ENCODE measurements around the gene PRC1. TPM values are rescaled to one million over a fixed set of nuclear protein-coding genes. Genes with fewer than 3 reads are reported as not detected.
"Not testable (repeated sequence)": the region's sequence is repeated elsewhere in the genome, so short reads cannot be mapped to it uniquely, and the experiment has no call there.

PRC1 gene
- polyA plus RNA-seq, 3 donors: 75.6 to 95.3 (median 84.5) TPM

GRCh38 chr15:90938261-90938660, 56.1 kb downstream of the PRC1 start:
- no peak for DNase-seq (ENCODE audit: low read depth in 3 of 3, low spot score in 2 of 3)

GRCh38 chr15:90936823-90937222, 57.5 kb downstream of the PRC1 start:
- DNase-seq (ENCODE audit: low read depth in 3 of 3, low spot score in 2 of 3): no peak

DNA sequence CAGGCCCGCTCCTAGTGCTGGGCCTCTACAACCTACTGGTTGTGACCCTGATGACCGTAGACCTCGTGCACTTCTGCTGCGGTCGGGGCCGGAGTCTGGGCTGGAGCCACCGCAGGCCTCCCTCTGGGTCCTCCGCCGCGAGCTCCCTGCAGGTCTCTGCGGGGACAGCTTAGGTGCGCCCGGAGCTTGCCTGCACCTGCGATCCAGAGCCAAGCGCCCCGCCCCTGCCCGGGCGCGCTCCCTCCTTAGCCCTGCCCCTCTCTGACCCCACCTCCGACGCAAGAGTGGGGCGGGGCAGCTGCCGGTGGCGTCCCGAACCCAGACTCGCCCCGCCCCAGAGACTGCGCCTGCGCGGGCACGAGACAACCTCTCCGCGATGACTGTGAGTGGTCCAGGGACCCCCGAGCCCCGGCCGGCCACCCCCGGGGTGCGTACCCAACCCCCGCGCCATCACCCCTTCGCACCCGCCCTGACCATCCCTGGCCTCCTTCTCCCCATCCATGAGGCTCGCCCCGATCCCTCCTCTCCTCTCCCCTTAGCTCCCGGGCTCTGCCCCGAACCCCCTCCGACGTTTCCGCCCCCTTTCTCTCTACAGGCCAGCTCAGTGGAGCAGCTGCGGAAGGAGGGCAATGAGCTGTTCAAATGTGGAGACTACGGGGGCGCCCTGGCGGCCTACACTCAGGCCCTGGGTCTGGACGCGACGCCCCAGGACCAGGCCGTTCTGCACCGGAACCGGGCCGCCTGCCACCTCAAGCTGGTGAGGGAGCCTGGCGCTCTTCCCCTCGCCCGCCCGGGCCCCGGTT, 59.2 kb downstream of the PRC1 start, which contains the start of gene UNC45A:
TSS of gene UNC45A (plus strand) at position 337 of the 803 bp plus-strand sequence. CDS start at position 377, 40 bp downstream.
- DNase-seq (ENCODE audit: low read depth in 3 of 3, low spot score in 2 of 3): peak in 2 of 3 donors; percentile 60 to 87

- peak in 2 of 3 donors; percentile 68 to 69 for DNase-seq (ENCODE audit: low read depth in 3 of 3, low spot score in 2 of 3)
Observed at GRCh38 chr15:90934256-90934948, 59.9 kb downstream of the PRC1 start.

DNA sequence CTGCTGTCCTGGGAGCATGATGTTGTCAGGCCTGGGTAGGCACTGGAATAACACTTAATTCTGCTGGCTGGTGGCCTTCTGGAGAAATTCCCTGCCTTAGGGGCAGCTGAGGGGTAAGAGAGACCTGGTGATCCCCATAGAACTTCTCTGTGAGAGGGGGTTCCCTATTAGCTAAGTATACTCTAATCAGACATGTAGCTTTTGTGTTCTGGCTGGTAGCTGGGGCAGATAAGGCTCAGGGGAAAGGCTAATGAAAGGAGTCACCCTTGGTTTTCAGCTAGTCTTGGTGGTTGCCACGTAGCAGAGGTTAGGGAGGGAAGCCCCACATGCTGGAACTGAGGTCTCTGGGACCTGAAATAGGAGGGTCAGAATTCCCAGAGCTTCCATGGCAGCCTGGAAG, 61.0 kb downstream of the PRC1 start:
- no peak for DNase-seq (ENCODE audit: low read depth in 3 of 3, low spot score in 2 of 3)

DNA sequence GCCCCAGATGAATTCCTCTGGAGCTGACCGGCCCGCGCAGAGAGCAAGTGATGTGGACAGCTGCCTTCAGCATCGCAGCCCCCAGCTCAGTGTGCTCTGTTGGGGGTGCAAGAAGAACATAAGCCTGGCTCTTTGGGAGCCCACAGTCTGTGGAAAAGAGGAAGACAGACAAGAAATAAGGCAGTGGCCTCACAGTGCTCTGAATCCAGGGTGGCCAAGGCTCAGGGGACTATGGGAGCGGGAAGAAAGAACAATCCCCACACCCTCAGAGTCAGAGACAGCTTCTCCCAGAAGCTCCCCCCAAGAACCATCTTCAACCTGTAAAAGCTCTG, 61.7 kb downstream of the PRC1 start:
- DNase-seq (ENCODE audit: low read depth in 3 of 3, low spot score in 2 of 3): no peak

DNA sequence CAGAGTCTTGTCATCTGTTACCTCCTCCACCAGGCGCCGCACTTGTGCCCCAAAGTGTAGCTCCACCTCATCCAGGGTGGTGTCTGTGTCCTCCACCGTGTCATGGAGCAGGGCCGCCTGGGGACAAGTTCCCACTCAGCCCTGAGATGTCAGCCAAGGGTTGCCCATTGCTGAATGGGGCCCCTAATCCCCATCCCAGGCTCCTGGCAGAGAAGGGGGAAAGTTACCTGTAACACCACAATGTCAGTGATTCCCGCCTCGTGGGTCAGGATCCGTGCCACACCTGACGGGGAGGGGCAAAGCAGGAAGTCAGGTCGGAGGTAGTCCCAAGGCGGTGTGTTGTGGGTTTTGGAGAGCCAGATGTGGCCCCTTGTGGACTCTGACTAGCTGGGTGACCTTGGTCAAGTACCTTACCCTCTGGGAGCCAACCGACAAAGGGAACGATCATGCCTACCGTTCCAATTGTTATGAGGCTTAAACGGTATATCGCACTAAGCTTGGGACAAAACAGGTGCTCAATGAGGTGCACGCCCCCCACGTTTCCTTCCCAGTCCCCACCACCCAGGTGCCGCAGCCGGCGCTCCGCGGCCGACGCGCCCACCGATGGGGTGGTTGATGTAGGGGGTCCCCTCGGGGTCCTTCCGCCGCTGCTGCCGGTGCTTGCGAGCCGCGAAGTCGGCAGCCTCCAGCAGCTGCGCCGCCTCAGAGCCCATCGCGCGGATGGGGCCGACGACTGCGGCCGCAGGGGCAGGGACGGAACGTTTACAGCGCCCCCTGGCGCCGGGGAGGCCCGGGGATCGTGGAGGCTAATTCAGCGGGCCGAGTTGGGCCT, 62.3 kb downstream of the PRC1 start, which contains the start of gene HDDC3:
TSS of gene HDDC3 (minus strand) at position 722 of the 832 bp plus-strand sequence. CDS start at position 713, 9 bp downstream.
- DNase-seq (ENCODE audit: low read depth in 3 of 3, low spot score in 2 of 3): peak; percentile 29 to 78 (median 60)

GRCh38 chr15:90931575-90931827, 62.8 kb downstream of the PRC1 start:
- DNase-seq (ENCODE audit: low read depth in 3 of 3, low spot score in 2 of 3): no peak

- no peak for DNase-seq (ENCODE audit: low read depth in 3 of 3, low spot score in 2 of 3)
Observed at GRCh38 chr15:90930861-90931574, 63.3 kb downstream of the PRC1 start.

DNA sequence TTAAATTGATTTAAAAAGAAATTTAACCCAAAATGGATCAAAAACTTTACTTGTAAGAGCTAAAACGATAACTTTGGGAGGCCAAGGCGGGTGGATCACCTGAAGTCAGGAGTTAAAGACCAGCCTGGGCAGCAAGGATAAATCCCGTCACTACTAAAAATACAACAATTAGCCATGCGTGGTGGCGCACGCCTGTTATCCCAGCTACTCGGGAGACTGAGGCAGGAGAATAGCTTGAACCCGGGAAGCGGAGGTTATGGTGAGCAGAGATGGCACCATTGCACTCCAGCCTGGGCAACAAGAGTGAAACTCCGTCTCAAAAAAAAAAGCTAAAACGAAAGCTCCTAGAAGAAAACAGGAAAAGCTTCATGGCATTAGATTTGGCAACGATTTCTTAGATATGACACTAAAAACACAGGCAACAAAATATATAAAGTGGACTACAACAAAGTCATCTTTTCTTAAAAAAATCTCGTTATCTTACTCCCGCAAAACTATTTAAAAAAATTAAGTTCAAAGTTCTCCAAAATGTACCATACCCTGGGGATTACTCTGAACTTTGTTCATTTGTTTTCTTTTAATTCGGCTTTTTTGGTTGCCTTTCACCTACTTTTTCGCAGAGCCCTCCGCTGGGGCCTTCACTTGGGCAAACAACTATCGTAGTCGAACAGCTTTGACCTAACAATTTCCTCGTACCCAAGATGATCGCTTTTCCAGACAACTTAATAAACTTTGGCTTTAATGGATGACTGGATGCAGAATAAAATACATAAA, 64.9 kb downstream of the PRC1 start:
- DNase-seq (ENCODE audit: low read depth in 3 of 3, low spot score in 2 of 3): no peak

DNA sequence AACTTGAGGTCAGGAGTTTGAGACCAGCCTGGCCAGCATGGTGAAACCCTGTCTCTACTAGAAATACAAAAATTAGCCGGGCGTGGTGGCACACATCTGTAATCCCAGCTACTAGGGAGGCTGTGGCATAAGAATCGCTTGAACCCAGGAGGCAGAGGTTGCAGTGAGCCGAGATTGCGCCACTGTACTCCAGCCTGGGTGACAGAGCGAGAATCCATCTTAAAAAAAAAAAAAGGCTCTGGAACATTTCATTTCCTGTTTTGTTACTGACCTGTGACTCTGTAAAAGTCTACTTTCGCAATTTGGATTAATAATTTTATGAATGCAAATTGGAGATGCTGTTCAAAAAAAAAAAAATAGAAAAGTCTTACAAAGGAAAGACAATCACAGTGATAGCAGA, 66.2 kb downstream of the PRC1 start:
- not testable (repeated sequence) for DNase-seq (ENCODE audit: low read depth in 3 of 3, low spot score in 2 of 3)

DNA sequence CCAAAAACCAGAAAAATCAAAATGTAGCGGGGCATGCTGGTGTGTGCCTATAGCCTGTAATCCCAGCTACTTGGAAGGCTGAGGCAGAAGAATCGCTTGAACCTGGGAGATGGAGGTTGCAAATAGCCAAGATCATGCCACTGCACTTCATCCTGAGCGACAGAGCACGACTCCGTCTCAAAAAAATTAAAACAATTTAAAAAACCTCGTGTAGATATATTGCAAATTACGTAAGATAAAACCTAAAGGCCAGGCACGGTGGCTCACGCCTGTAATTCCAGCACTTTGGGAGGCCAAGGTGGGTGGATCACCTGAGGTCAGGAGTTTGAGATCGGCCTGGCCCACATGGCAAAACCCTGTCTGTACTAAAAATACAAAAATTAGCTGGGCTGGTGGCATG, 67.6 kb downstream of the PRC1 start:
- not testable (repeated sequence) for DNase-seq (ENCODE audit: low read depth in 3 of 3, low spot score in 2 of 3)

DNA sequence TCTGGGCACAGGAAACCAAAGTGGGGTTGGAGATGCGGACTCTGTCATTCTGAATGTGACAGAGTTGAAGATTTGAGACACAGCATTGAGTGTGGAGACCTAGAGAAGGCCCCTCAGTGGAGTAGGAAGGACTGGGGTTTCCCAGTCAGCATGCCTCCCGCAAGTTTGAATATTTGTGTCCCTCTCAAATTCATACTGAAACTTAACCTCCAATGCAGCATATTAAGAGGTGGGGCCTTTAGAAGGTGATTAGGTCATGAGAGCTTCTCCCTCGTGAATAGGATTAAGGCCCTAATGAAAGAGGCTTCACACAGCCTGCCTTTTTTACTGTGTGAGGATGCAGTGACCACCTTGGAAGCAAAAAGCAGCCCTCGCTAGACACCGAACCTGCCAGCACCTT, 70.0 kb downstream of the PRC1 start:
- no peak for DNase-seq (ENCODE audit: low read depth in 3 of 3, low spot score in 2 of 3)

DNA sequence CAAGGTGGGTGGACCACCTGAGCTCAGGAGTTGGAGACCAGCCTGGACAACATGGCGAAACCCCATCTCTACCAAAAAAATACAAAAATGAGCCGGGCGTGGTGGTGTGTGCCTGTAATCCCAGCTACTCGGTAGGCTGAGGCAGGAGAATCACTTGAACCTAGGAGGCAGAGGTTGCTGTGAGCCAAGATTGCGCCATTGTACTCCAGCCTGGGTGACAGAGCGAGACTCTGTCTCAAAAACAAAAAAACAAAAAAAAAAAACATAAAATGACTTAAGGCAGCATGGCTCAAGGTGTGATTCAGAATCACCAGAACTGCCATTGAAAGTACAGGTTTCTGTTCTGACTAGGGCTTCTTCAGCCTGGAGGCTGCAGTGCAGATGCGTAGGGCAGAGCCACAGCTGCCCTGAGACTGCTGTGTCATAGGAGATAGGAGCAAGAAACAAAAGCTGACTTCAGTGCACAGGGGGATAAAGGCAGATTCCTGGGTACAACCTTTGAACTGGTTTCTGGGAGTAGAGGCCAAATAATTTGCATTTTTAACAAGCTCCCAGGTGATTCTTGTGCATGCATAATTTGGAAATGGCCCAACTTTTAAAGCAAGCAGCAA, 71.5 kb downstream of the PRC1 start:
- DNase-seq (ENCODE audit: low read depth in 3 of 3, low spot score in 2 of 3): not testable (repeated sequence)

DNA sequence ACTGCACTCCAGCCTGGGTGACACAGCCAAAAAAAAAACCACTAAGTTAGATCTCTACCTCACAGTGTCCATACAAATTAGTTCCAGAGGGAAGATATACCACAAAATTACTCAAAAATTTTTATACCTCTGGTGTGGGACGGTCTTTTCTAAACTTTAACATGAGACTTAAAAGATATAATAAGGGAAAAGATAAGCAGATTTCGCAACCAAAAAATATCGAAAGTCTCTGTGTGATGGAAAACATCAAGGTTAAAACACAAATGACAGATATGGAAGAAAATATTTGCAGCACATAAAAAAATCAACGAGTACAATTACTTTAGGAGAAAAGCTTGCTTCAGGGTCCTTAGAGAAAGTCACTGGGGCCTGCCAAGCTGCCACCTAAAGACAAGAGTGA, 72.4 kb downstream of the PRC1 start:
- DNase-seq (ENCODE audit: low read depth in 3 of 3, low spot score in 2 of 3): no peak

GRCh38 chr15:90918835-90919234, 75.5 kb downstream of the PRC1 start:
- no peak for DNase-seq (ENCODE audit: low read depth in 3 of 3, low spot score in 2 of 3)

GRCh38 chr15:90918034-90918788, 76.1 kb downstream of the PRC1 start:
- no peak for DNase-seq (ENCODE audit: low read depth in 3 of 3, low spot score in 2 of 3)

DNA sequence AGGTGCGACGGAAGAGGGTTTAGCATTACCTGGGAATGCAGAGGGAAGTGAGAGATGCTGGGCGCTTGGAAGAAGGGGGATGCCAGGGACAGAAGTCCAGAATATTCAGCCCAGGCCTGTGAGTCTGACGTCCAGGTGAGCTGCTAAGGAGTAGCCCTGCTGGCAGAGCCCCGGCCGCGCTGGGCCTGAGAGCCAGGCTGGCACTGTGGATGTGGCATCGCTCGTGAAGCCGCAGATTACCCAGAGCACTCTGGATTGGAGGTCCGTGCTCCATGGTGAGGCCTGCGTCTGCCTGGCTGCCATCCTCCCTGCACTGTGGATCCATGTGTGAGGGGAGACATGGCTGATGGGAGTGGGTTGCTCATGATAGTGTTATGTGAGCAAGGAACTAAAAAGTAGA, 76.8 kb downstream of the PRC1 start:
- DNase-seq (ENCODE audit: low read depth in 3 of 3, low spot score in 2 of 3): no peak

GRCh38 chr15:90916461-90916860, 77.9 kb downstream of the PRC1 start:
- DNase-seq (ENCODE audit: low read depth in 3 of 3, low spot score in 2 of 3): no peak

All from right renal cortex interstitium (tissue), 3 donors.